HL-60 (cell line): ENCODE measurements around the gene CAMSAP2.

Experiments used
- DNase-seq, 2 experiments: peaks; one replicate each; pipeline ENCODE4 v3.0.0-alpha.2; 2010 to 2020; ENCODE audit warnings: low read depth in 1 of 2, low spot score in 1 of 2
- H3K27ac ChIP-seq: fragments of 250-450 bp; sonication (Bioruptor Pico); replicated peaks from 2 replicates; pipeline ENCODE4 v1.5.1; 2020; ENCODE audit warnings: mild to moderate bottlenecking, moderate library complexity
- H3K27me3 ChIP-seq: fragments of 250-450 bp; sonication (Bioruptor Pico); 2 replicates; pipeline ENCODE4 v1.5.1; 2021; ENCODE audit warnings: mild to moderate bottlenecking, moderate library complexity; ENCODE audit not compliant: insufficient read depth, poor library complexity, severe bottlenecking
- H3K4me3 ChIP-seq: replicated peaks from 2 replicates; pipeline ENCODE4 v1.5.1; 2011; ENCODE audit warnings: mild to moderate bottlenecking, control low read depth, low read length; ENCODE audit not compliant: insufficient read depth
- CTCF ChIP-seq: IDR thresholded peaks from one replicate; pipeline ENCODE4 v1.5.1; 2011; ENCODE audit warnings: low read length, control low read depth, inconsistent platforms; ENCODE audit not compliant: insufficient read depth
- GABPA ChIP-seq: IDR thresholded peaks from 2 replicates; pipeline ENCODE4 v1.6.1; 2012; ENCODE audit warnings: low read depth
- POLR2AphosphoS5 ChIP-seq: IDR thresholded peaks from 2 replicates; pipeline ENCODE4 v1.6.1; 2012; ENCODE audit warnings: low read depth
- REST ChIP-seq: IDR thresholded peaks from 2 replicates; pipeline ENCODE4 v1.6.1; 2012; ENCODE audit warnings: low read depth; ENCODE audit not compliant: insufficient replicate concordance
- SPI1 ChIP-seq: IDR thresholded peaks from 2 replicates; pipeline ENCODE4 v1.6.1; 2012; ENCODE audit warnings: low read depth, mild to moderate bottlenecking, borderline replicate concordance

The CAMSAP2 gene

GRCh38 chr1:200727257-200727656 is 11.4 kb upstream of the CAMSAP2 start:
- DNase-seq = no peak
- H3K27me3 ChIP-seq = no peaks in the 10 kb centered on the region
- TF ChIP-seq CTCF = no peak
- H3K4me3 ChIP-seq = no peak overlapping the region
- no peak overlapping the region for H3K27ac ChIP-seq

- H3K4me3 ChIP-seq = no peak overlapping the region
- H3K27ac ChIP-seq = no peak overlapping the region
- no peak for TF ChIP-seq CTCF
- no peaks in the 10 kb centered on the region for H3K27me3 ChIP-seq
- DNase-seq = no peak
These were observed 8.8 kb upstream of the CAMSAP2 start for GRCh38 chr1:200729863-200730262.

GRCh38 chr1:200731654-200732332 is 6.9 kb upstream of the CAMSAP2 start:
- H3K27ac ChIP-seq = no peak overlapping the region
- H3K4me3 ChIP-seq = no peak overlapping the region
- TF ChIP-seq POLR2AphosphoS5 (no peak), CTCF (no peak), GABPA (no peak), SPI1 (no peak), REST (no peak)
- DNase-seq = no peak
- no peaks in the 10 kb centered on the region for H3K27me3 ChIP-seq

GRCh38 chr1:200732438-200732837 is 6.3 kb upstream of the CAMSAP2 start:
- H3K27me3 ChIP-seq = no peaks in the 10 kb centered on the region
- TF ChIP-seq SPI1 (no peak), GABPA (no peak), REST (no peak), CTCF (no peak), POLR2AphosphoS5 (no peak)
- no peak overlapping the region for H3K27ac ChIP-seq

More at GRCh38 chr1:200732438-200732837, 6.3 kb upstream of the CAMSAP2 start:
- H3K4me3 ChIP-seq = no peak overlapping the region
- DNase-seq = no peak
